Progenitor cell of endocrine pancreas (in vitro differentiated cells): ENCODE measurements around the gene FOXP1. TPM values are rescaled to one million over a fixed set of nuclear protein-coding genes. Genes with fewer than 3 reads are reported as not detected.

ENCODE experiments used
- DNase-seq: peaks from one replicate; pipeline ENCODE4 v3.0.0; 2021; ENCODE audit warnings: low spot score; ENCODE audit not compliant: unreplicated experiment
- H3K27ac Mint-ChIP-seq: 2 replicates; pipeline ENCODE4 v1.8.0; 2021; ENCODE audit warnings: mild to moderate bottlenecking, moderate library complexity, mixed read lengths
- H3K27me3 Mint-ChIP-seq: 2 replicates; pipeline ENCODE4 v1.8.0; 2021; ENCODE audit warnings: mixed read lengths
- H3K36me3 Mint-ChIP-seq: 2 replicates; pipeline ENCODE4 v1.8.0; 2022; ENCODE audit warnings: mixed read lengths; ENCODE audit not compliant: insufficient read depth
- H3K4me1 Mint-ChIP-seq: 2 replicates; pipeline ENCODE4 v1.8.0; 2021; ENCODE audit warnings: low read depth, mixed read lengths
- H3K4me3 Mint-ChIP-seq: 2 replicates; pipeline ENCODE4 v1.8.0; 2021; ENCODE audit warnings: low read depth, mild to moderate bottlenecking, moderate library complexity, mixed read lengths
- H3K9me3 Mint-ChIP-seq: 2 replicates; pipeline ENCODE4 v1.8.0; 2021; ENCODE audit warnings: low read depth, mixed read lengths
- total RNA-seq: library from RNA; stranded (reverse); gene quantifications from 2 replicates; pipeline ENCODE4 v1.2.1, GENCODE V29; 2021
- TF ChIP-seq, protein P1 (sequence below): fragments of 200-600 bp; sonication (generic); IDR thresholded peaks from one replicate; pipeline ENCODE4 v1.5.0; 2021; ENCODE audit warnings: antibody characterized with exemption, mild to moderate bottlenecking; ENCODE audit not compliant: unreplicated experiment

Gene FOXP1
- total RNA-seq, 1 donor from 2014 or later: 242 TPM

- Mint-ChIP-seq H3K4me1 (peaks cover 43% of the 10 kb centered on the region), H3K27me3 (no peaks in the 10 kb centered on the region), H3K36me3 (peaks cover 13% of the 10 kb centered on the region), H3K9me3 (no peaks in the 10 kb centered on the region), H3K4me3 (no peak overlapping the region), H3K27ac (peak overlapping the region; percentile 26)
- TF ChIP-seq, protein P1, sequence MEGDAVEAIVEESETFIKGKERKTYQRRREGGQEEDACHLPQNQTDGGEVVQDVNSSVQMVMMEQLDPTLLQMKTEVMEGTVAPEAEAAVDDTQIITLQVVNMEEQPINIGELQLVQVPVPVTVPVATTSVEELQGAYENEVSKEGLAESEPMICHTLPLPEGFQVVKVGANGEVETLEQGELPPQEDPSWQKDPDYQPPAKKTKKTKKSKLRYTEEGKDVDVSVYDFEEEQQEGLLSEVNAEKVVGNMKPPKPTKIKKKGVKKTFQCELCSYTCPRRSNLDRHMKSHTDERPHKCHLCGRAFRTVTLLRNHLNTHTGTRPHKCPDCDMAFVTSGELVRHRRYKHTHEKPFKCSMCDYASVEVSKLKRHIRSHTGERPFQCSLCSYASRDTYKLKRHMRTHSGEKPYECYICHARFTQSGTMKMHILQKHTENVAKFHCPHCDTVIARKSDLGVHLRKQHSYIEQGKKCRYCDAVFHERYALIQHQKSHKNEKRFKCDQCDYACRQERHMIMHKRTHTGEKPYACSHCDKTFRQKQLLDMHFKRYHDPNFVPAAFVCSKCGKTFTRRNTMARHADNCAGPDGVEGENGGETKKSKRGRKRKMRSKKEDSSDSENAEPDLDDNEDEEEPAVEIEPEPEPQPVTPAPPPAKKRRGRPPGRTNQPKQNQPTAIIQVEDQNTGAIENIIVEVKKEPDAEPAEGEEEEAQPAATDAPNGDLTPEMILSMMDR: no peak
- DNase-seq: no peak
These were observed 311.9 kb downstream of the FOXP1 start for GRCh38 chr3:71271596-71271995.

DNA sequence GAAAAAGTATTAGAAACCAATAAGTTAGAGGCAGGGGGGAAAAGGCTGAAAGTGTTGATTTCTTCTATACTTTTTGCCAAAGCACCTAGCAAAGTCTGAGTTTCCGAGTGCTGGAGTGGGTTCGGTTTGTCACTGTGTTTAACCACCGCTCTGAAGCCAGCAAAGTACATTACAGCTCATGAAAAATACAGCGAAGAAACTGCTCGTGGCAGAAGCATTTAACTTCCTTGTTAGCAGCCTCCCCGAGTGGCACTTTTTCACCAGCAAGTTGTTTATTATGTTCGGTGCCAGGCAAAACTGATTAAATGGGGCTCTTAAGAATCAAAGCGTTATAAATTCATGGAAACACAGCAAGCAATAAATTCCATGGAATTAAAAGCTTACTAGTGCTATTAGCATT lies 313.6 kb downstream of the FOXP1 start:
- TF ChIP-seq, protein P1: no peak
- Mint-ChIP-seq H3K4me1 (peaks cover 40% of the 10 kb centered on the region), H3K36me3 (peaks cover 17% of the 10 kb centered on the region), H3K27ac (peak overlapping the region; percentile 7), H3K4me3 (no peak overlapping the region), H3K9me3 (no peaks in the 10 kb centered on the region), H3K27me3 (no peaks in the 10 kb centered on the region)
- no peak for DNase-seq

- H3K9me3 Mint-ChIP-seq: no peaks in the 10 kb centered on the region
- TF ChIP-seq, protein P1: no peak
- H3K4me1 Mint-ChIP-seq: peaks cover 41% of the 10 kb centered on the region
- DNase-seq: no peak
- H3K27ac Mint-ChIP-seq: peak overlapping the region; percentile 6
- no peak overlapping the region for H3K4me3 Mint-ChIP-seq
- H3K27me3 Mint-ChIP-seq: no peaks in the 10 kb centered on the region
- H3K36me3 Mint-ChIP-seq: peaks cover 17% of the 10 kb centered on the region
These were observed 315.0 kb downstream of the FOXP1 start for GRCh38 chr3:71268462-71268999.

- TF ChIP-seq, protein P1: no peak
- Mint-ChIP-seq H3K36me3 (peaks cover 18% of the 10 kb centered on the region), H3K27me3 (no peaks in the 10 kb centered on the region), H3K27ac (peak overlapping the region; percentile 36), H3K4me1 (peaks cover 52% of the 10 kb centered on the region), H3K9me3 (no peaks in the 10 kb centered on the region), H3K4me3 (no peak overlapping the region)
- no peak for DNase-seq
These were observed 316.7 kb downstream of the FOXP1 start for GRCh38 chr3:71266875-71267274.

- no peak overlapping the region for H3K4me3 Mint-ChIP-seq
- peaks cover 18% of the 10 kb centered on the region for H3K36me3 Mint-ChIP-seq
- peak overlapping the region; percentile 55 for H3K27ac Mint-ChIP-seq
- H3K27me3 Mint-ChIP-seq: no peaks in the 10 kb centered on the region
- H3K4me1 Mint-ChIP-seq: peaks cover 51% of the 10 kb centered on the region
- H3K9me3 Mint-ChIP-seq: no peaks in the 10 kb centered on the region
- no peak for DNase-seq
- TF ChIP-seq, protein P1: no peak
These were observed 318.1 kb downstream of the FOXP1 start for GRCh38 chr3:71265365-71265915.
